SK-N-SH treated with all-trans-retinoic acid at 6 μM for 48 hours (cell line): Measurements from ENCODE around the gene SERPINA10.

Source experiments
- ATAC-seq: fragments of 200-7000 bp; cut with Tn5 transposase; 3 replicates; pipeline ENCODE4 v1.9.1; 2020; ENCODE audit warnings: mild to moderate bottlenecking, moderate library complexity
- ISL1 ChIP-seq: fragments of 250-450 bp; sonication (Bioruptor Pico); IDR thresholded peaks from 2 replicates; pipeline ENCODE4 v2.1.2; 2022; ENCODE audit warnings: mild to moderate bottlenecking, moderate library complexity

The SERPINA10 gene

GRCh38 chr14:94237046-94237445 is 56.0 kb downstream of the SERPINA10 start:
- ATAC-seq = no peak

More at GRCh38 chr14:94237046-94237445, 56.0 kb downstream of the SERPINA10 start:
- no peak for TF ChIP-seq ISL1
